ENCODE results near the gene ZNF213.

The ZNF213 gene

DNA sequence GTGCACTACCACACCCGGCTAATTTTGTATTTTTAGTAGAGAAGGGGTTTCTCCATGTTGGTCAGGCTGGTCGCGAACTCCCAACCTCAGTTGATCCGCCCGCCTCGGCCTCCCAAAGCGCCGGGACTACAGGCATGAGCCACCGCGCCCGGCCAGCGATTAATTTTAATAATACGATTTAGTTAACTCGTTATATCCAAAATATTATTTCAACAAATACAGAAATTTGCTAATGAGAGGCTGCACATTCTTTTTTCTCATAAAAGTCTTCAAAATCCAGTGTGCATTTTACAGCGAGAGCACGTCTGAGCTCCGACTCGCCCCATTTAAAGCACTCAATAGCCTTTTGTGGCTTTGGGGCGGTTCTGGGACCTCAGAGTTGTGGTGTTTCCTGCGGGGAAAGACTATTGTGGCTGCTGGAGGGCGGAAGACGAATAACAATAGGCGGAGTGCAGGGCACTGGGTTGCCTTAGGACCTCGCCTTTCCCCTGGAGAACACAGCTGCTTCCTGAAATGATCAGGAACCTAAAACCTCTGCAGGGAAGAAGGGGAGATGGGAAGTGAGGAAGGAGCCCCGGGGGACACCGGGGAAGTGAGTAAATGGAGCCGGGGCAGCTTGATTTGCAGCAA lies 32.9 kb upstream of the ZNF213 start:
- DNase-seq: peak in 1 of 4 experiments; percentile 22

GRCh38 chr16:3106205-3106928 lies 28.5 kb upstream of the ZNF213 start:
- DNase-seq: peak; percentile 66 to 94 (median 86)

DNA sequence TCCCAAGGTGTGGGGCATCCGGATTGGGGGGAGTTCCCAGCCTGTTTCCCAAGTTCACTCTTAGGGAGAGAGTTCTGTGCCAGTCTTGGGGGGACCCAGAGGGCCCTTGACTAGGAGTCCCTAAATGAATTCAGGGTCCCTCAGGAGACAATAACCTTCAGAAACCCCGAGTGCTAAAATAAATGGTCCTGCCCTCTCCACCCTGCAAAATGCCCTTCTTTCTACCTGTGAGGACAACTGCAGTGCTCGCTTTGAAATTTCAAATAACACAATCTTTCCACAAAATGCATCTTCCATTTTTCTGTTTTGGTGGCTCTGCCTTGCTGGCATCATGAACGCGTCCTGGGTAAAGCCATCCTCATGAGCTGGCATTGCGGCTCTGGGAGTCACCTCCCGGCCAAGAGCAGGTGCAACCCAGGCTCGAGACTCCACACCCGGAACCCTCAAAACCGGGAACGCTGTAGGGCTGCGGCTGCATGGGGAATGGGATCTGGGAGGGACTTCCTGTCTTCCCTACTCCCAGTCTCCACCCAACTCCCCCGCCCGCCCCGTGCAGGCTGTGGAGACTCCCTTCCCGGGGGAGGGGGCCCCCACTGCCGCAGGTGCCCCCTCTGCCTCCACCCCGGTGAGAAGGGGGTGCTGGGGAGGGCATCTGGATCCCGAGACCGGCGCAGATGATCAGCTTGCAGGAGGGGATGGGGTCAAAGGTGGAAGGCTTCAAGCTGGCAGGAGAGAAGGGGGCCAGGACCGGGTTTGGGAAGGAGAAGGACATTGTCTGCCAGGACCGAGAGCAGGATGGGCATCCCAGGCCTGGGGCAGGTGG lies 22.6 kb upstream of the ZNF213 start, which contains the start of gene ZNF205:
Gene ZNF205 (plus strand): TSS at position 529 of the 823 bp plus-strand sequence. CDS start 845 bp downstream, outside the sequence.
- DNase-seq: no peak

- no peak for DNase-seq
Observed at GRCh38 chr16:3112881-3113574, 21.8 kb upstream of the ZNF213 start.

DNA sequence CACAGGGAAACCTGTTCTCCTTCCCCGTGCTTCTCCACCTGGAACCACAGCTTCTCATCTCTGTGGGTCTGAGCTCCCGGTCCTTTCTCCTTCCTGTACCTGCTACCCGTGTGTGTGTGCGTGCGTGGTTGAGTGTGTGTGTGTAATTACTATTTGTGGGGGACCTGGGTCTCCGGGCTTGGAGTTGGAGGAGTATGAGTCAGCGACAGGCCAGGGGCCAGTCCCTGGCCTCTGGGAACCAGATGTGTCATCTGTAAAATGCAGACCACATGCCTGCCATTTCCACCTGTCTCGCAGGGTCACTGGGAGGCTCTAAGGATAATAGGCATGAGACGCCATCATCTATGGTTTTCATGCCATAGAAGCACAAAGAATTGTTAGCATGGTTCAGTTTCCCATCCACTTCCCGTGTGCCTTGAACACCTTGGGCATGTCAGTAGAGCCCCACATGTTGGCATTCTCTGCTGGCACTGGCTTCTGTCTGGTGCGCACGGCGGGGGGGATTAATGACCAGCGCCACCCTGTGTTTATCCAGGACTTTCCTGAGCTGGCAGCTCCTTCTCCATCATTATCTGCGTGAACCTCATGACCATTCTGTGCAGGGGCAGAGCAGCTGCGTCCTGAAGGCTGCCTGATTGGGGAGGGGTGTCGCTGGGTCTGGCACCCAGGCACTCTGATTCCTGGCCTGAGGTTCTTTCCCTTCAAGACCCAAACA lies 20.9 kb upstream of the ZNF213 start:
- no peak for DNase-seq

GRCh38 chr16:3115003-3115402 lies 19.8 kb upstream of the ZNF213 start:
- DNase-seq: no peak

DNA sequence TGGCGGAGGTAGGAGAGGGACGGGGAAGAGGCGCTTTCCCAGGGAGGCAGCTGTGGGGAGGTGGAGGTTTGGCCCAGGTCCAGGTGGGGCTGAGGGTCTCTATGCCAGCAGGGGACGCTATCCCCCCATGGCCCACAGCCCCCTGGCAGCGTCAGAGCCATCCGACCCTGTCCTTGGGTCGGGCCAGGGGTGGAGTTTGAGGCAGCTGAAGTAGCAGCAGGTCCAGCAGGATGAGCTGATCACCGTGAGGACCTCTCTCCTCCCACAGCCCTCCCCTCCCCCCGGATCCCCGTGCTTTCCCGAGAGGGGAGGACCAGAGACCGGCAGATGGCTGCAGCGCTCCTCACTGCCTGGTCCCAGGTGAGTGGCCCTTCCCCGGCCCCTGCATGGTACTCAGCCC lies 19.3 kb upstream of the ZNF213 start:
- no peak for DNase-seq

DNA sequence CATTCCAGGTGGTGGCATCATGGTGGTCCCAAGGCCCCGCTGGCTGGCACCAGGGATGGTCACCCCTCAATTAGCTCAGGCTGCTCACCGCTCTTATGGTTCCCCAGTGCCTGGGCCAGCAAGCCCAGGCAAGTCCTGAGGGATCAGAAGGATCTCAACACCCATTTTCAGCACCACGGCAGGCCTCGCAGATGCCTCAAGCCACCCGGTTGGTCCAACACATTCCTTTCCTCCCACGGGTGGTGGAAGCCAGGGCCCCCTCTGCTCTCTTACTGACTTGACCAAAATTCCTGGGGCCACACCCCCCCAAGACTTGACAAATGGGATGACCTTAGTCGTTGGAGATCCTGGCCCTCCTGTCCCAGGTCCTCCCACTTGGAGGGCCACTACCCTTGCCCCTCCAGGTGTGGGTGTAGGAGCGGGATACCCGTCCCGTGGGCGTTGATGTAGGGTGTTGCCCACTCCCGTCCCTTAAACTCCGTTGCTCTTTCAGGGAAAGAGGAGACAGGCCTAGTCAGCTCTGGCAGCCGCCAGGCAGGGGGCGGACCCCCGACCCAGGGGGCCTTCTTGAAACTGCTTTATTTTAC lies 16.5 kb upstream of the ZNF213 start:
- no peak for DNase-seq

- no peak for DNase-seq
Observed at GRCh38 chr16:3118846-3119245, 16.0 kb upstream of the ZNF213 start.

DNA sequence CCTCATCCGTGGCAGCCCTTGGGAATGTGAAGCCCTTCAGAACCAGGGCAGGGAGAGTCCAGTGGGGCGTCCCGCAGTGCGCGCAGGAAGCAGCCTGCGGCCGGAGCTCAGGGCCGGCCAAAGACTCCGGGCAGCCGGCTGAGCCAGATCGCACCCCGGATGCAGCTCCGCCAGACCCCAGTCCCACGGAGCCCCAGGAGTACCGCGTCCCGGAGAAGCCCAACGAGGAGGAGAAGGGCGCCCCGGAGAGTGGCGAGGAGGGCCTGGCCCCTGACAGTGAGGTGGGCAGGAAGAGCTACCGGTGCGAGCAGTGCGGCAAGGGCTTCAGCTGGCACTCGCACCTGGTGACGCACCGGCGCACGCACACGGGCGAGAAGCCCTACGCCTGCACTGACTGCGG lies 15.5 kb upstream of the ZNF213 start:
- DNase-seq: no peak

DNA sequence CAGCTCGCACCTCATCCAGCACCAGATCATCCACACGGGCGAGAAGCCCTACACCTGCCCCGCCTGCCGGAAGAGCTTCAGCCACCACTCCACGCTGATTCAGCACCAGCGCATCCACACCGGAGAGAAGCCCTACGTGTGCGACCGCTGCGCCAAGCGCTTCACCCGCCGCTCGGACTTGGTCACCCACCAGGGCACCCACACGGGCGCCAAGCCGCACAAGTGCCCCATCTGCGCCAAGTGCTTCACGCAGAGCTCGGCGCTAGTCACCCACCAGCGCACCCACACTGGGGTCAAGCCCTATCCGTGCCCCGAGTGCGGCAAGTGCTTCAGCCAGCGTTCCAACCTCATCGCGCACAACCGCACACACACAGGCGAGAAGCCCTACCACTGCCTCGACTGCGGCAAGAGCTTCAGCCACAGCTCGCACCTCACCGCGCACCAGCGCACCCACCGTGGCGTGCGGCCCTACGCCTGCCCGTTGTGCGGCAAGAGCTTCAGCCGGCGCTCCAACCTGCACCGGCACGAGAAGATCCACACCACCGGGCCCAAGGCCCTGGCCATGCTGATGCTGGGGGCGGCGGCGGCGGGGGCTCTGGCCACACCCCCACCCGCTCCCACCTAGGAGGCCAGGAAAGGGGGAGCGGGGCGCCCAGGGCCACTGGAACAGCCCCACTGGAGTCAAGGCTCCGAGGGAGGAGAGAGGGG lies 15.0 kb upstream of the ZNF213 start:
- no peak for DNase-seq

DNA sequence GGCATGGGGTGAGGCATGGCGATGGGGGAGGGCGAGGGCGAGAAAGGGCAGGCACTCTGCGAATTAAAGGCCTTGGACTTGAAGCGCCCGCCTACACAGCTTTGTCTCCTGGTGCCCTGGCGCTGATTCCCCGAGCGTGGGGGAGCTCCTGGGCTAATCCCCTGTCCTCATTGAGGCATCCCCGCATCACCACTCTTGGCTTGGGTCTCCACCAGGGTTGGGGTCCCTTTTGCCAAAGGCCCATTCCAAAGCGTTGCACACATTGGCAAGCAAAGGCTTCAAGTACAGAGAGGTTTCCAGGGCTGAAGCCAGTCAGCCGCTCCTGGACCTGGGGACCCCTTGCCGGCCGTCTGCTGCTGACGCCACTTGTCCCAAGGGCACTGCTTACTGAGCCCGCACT lies 14.4 kb upstream of the ZNF213 start:
- DNase-seq: no peak

DNA sequence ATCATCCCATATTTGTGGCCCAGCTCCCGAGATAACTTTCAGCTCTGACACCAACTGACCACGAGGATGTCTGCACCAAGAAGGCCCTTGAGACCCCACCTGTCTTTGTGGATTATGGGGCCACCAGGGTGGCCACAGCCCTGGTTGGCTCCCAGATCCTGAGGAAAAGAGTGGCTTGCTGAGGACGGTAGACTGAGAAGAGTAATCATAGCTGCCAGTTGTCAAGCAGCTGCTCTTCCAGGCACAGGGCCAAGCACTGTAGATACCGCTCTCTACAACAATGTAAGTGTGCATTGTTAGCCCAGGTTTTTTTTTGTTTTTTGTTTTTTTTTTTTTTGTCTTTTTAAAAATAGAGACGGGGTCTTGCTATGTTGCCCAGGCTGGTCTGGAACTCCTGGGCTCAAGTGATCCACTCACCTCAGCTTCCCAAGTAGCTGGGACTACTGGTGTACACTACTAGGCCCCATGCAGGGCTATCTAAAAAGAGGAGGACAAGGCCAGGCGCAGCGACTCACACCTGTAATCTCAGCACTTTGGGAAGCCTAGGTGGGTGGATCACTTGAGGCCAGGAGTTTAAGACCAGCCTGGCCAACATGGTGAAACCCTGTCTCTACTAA lies 12.9 kb upstream of the ZNF213 start:
- DNase-seq: no peak

DNA sequence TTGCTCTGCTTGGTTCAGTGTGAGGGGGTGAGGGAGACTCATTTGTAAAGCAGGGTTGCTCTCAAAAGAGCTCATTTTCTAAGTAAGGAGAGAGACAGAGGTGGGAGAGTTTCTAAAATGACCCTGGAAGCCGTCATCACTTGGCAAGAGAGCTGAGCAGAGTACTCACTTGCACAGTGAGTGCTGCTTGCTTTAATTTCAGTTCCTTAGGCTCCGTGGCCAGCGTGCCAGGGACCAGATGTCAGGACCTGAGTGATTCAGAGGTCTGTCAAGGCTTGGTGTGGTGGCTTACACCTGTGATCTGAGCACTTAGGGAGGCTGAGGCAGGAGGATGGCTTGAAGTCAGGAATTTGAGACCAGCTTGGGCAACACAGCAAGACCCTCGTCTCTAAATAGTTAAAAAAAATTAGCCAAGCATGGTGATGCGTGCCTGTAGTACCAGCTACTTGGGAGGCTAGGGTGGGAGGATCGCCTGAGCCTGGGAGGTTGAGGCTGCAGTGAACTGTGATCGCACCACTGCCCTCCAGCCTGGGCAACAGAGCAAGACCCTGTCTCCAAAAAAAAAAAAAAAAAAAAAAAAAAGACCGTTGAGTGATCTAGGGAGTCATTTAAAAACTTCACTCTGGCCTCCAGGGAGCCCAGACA lies 11.8 kb upstream of the ZNF213 start:
- no peak for DNase-seq

DNA sequence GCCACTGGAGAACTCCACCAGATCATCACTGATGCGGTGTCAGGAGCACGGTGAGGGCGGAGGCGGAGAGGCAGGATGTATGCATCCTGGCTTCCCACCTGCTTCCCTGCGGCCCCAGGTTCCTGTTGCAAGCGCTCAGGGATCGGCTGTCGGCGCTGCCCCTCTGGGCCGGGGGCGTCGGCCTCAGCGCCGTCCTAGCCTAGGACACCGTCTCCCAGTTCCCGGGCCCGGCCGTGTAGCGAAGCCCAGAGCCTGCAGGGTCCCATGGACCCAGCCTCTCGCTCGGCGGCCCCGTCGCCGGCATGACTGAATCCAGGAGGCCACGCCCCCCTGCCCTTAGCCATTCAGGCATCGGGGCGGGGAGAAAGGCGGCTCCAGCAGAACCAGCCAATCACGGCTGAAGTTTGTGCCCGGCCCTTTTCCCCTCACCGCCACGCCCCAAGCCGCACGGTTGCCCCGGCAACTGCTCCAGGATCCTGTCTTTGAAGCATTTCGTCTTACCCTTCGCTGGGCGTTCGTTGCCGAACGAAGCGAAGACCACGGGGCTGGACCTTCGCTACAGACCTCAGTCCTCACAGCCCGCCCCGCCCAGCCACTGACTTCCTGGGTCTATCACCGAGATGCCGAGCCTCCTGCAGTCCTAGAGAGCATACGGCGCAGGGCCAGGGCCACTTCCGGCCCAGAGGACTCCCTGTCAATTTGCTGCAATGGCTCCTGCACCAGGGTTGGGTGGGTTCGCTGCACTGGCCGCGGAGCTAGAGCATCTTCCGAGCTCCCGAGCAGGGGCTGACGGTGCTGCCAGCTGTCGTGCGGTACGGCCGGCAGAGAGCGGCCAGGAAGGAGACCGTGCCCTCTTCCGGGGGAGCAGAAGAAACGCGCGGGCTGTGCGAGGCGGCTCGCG lies 10.6 kb upstream of the ZNF213 start:
- DNase-seq: peak; percentile 87 to 95 (median 89)

GRCh38 chr16:3127745-3128144 lies 7.1 kb upstream of the ZNF213 start:
- no peak for DNase-seq

DNA sequence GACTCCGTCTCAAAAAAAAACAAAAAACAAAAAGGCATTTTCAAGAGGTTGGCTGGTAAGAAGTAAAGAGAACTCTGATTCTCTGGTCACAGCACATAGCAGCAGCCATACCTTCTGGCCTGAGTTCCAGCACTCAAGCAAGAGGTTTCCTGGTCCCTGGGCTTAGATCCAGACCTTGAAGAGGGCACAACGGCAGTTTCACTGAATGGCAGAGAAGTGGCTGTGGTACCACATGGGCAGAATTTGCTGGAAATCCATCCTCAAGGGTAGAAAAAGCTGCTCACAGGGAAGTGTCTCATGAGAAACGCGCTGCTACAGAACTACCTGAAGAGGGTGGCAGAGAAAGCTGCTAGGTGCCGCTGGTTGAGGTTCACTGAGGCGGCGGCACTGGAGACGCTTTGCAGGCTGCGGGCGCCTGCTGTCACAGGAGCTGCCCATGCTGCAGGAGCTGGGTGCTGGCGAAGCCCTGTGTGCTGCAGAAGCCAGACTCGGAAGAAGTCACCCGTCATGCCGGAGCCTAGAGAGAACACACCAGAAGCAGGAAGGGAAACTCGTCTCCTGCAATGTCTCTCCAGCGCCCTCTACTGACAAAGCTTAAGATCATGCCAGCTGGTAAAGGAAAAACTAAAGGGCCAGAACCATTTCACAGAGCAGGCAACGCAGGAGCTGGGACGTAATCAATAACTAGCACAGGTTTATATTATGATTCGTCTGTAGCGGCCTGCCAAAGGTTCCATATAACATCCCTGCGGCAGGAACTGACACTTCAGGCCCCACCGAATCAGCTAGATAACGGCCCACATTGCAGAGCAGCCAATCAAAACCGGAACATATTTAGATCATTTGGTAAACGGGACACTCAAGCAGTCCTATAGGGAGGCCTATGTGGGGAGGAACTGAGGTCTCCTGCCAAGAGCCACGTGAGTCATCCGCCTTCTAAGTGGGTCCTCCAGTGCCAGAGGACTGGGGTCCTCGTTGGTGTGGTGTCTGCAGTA lies 5.4 kb upstream of the ZNF213 start:
- peak in 3 of 4 experiments; percentile 20 to 59 (median 46) for DNase-seq

All from activated naive CD4-positive, alpha-beta T cell (primary cell).